Gastrocnemius medialis (tissue), 4 donors: ENCODE data around the gene DNMBP. TPM values are rescaled to one million over a fixed set of nuclear protein-coding genes. Genes with fewer than 3 reads are reported as not detected.

Experiments used
- ATAC-seq, 2 donors: fragments of 150-250 bp; one replicate each; pipeline ENCODE4 v1.9.1; 2016
- DNase-seq, 2 donors: peaks; one replicate each; pipeline ENCODE4 v3.0.0-alpha.2; 2019
- H3K27ac ChIP-seq, 4 donors: fragments of 200-600 bp; sonication (generic); 1 replicate in 1 of 4; 2 replicates in 3 of 4; pipeline ENCODE4 v1.5.1; 2016 to 2018; ENCODE audit warnings: mild to moderate bottlenecking in 2 of 4, moderate library complexity in 1 of 4
- H3K27me3 ChIP-seq, 3 donors: fragments of 200-600 bp; sonication (generic) in 2 of 3; 1 replicate in 1 of 3; 2 replicates in 2 of 3; pipeline versions ENCODE4 v1.5.1 to v1.6.0; 2016 to 2019; ENCODE audit warnings: mild to moderate bottlenecking in 1 of 3, moderate library complexity in 1 of 3
- H3K36me3 ChIP-seq, 2 donors: fragments of 200-600 bp; sonication (generic) in 1 of 2; one replicate each; pipeline ENCODE4 v1.5.1; 2017 to 2018
- H3K4me1 ChIP-seq, 2 donors: fragments of 200-600 bp; sonication (generic) in 1 of 2; one replicate each; pipeline ENCODE4 v1.5.1; 2016 to 2017; ENCODE audit warnings: mild to moderate bottlenecking in 2 of 2
- H3K4me3 ChIP-seq, 4 donors: fragments of 200-600 bp; sonication (generic) in 3 of 4; 1 replicate in 1 of 4; 2 replicates in 3 of 4; pipeline ENCODE4 v1.5.1; 2016 to 2019; ENCODE audit warnings: mild to moderate bottlenecking in 2 of 4
- H3K9me3 ChIP-seq, 3 donors: fragments of 200-600 bp; sonication (generic) in 2 of 3; 1 replicate in 1 of 3; 2 replicates in 2 of 3; pipeline ENCODE4 v1.5.1; 2016 to 2019
- CTCF ChIP-seq, 5 experiments: fragments of 450-650 bp in 3 of 5; fragments of 200-600 bp in 2 of 5; sonication (generic) in 2 of 5; IDR thresholded peaks in 4 of 5; conservative IDR thresholded peaks in 1 of 5; 1 replicate in 4 of 5; 2 replicates in 1 of 5; pipeline ENCODE4 v1.5.1; 2016 to 2019; ENCODE audit warnings: antibody characterized with exemption in 5 of 5, mild to moderate bottlenecking in 3 of 5, moderate library complexity in 3 of 5
- POLR2A ChIP-seq, 2 donors: fragments of 450-650 bp; IDR thresholded peaks; one replicate each; pipeline ENCODE4 v1.6.1; 2017; ENCODE audit warnings: antibody characterized with exemption in 2 of 2, mild to moderate bottlenecking in 2 of 2, moderate library complexity in 2 of 2
- in situ Hi-C, 4 donors: fragments of 200-750 bp; cut with MboI; loops; one replicate each; pipeline versions ENCODE4 v1.15.0 to v1.8.0; 2017; ENCODE audit warnings: low sequenced_read_pairs in 4 of 4
- intact Hi-C: fragments of 100-400 bp; cut with DNase I; formaldehyde crosslinking; loops from one replicate; pipeline ENCODE4 v1.15.1; 2023; ENCODE audit warnings: low total_unique reads
- total RNA-seq, 4 donors: library from RNA; depleted of rRNA; stranded (reverse); fragments of >200 nt; gene quantifications; one replicate each; pipeline versions ENCODE4 v1.1.0 to v1.2.3, GENCODE V29; 2016

The DNMBP gene
- total RNA-seq, 4 donors from 2014 or later: 9.5 to 22.5 (median 15.0) TPM

- Histone ChIP-seq H3K4me1 (peaks cover 30 to 49% of the 10 kb centered on the region in 2 donors), H3K36me3 (no peaks in the 10 kb centered on the region), H3K9me3 (no peaks in the 10 kb centered on the region), H3K27me3 (no peaks in the 10 kb centered on the region), H3K4me3 (peak overlapping the region in 1 of 4 donors; percentile 6), H3K27ac (peak overlapping the region; percentile 15 to 49 (median 42))
- in situ Hi-C loops: no loop called here
- TF ChIP-seq CTCF (IDR thresholded peaks at IDR 0.05 in 4 of 5, conservative IDR thresholded peaks at IDR 0.05 in 1 of 5): no peak
- TF ChIP-seq POLR2A (IDR thresholded peaks at IDR 0.05): no peak
- DNase-seq: peak; percentile 11 to 34
- intact Hi-C loops: no loop called here
- ATAC-seq: peak in 1 of 2 donors; percentile 64
These were observed 82.6 kb downstream of the DNMBP start for GRCh38 chr10:99926925-99927720.

DNA sequence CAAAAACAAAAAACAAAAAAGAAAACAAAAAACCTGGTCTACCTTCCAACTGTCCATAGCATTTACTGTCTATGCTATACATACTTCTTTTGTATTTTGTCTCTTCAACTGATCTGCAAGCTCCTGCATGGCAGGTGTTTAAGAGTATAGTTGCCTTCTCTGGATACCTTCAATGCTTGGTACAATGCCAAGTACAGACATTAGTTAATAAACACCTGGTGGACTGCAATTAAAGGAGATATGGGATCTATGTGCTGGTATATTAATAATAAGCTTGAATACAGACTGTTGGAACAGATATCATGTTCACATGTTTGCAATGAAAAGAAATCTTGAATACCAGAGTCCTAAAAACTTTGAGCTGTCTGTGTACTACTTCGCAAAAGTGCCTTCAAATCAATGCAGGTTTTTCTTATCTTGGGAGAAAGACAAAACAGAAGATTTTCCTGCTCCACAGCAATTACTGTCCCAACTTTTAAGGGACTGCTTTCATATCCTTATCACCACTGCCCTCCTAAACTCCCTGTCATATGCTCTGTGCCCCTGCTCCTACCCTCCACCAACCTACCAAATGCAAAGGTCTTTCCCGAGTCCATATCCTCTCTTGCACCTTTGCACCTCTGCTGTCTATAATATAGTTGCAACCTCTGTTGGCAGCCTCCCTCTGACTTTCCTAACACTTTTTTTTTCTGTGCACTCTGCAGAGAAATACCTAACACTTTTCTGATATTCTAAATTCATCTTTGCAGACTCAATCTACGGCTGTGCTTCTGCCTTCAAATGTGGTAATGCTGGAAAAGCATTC, 85.1 kb downstream of the DNMBP start:
- Histone ChIP-seq H3K27me3 (no peaks in the 10 kb centered on the region), H3K36me3 (no peaks in the 10 kb centered on the region), H3K27ac (no peak overlapping the region), H3K4me1 (peaks cover 32 to 37% of the 10 kb centered on the region in 2 donors), H3K9me3 (no peaks in the 10 kb centered on the region), H3K4me3 (no peak overlapping the region)
- intact Hi-C loops (no loop called here), in situ Hi-C loops (loop anchor here in 1 of 4 donors (25.0 kb wide), 1 partner anchor 88 kb away; the partner anchor contains the start of gene DNMBP)
- ATAC-seq (no peak), DNase-seq (no peak)
- no peak for TF ChIP-seq CTCF (IDR thresholded peaks at IDR 0.05 in 4 of 5, conservative IDR thresholded peaks at IDR 0.05 in 1 of 5)
- no peak for TF ChIP-seq POLR2A (IDR thresholded peaks at IDR 0.05)

DNA sequence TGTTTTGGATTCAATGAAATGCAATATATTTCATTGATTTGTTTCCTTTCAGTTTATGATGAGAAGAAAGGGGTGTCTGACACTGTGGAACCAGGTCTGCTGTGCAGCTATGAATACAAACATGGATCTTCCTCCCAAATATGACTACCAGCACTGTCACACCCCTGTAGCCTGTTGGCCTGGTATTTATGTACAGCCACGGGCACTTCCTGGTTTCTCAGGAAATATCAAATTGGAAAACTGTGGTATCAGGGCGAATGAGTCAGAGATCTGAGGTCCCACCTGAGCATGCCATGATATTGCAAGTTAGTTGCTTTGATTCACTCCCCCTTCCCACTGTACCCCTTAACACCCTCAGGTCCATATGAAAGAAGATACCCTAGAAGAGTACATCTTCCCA, 87.8 kb downstream of the DNMBP start:
- H3K4me3 ChIP-seq: no peak overlapping the region
- DNase-seq: no peak
- no peaks in the 10 kb centered on the region for H3K9me3 ChIP-seq
- in situ Hi-C loops: loop anchor here in 1 of 4 donors (25.0 kb wide), 1 partner anchor 90 kb away; the partner anchor contains the start of gene DNMBP
- peaks cover 34 to 35% of the 10 kb centered on the region in 2 donors for H3K4me1 ChIP-seq
- TF ChIP-seq CTCF (IDR thresholded peaks at IDR 0.05 in 4 of 5, conservative IDR thresholded peaks at IDR 0.05 in 1 of 5): no peak
- TF ChIP-seq POLR2A (IDR thresholded peaks at IDR 0.05): no peak
- no peak for ATAC-seq
- no peak overlapping the region for H3K27ac ChIP-seq
- no peaks in the 10 kb centered on the region for H3K36me3 ChIP-seq
- intact Hi-C loops: no loop called here
- no peaks in the 10 kb centered on the region for H3K27me3 ChIP-seq

- intact Hi-C loops: no loop called here
- in situ Hi-C loops: loop anchor here in 1 of 4 donors (25.0 kb wide), 1 partner anchor 91 kb away; the partner anchor contains the start of gene DNMBP
- DNase-seq (no peak), ATAC-seq (no peak)
- peaks cover 26 to 27% of the 10 kb centered on the region in 2 donors for H3K4me1 ChIP-seq
- no peak overlapping the region for H3K27ac ChIP-seq
- TF ChIP-seq CTCF (IDR thresholded peaks at IDR 0.05 in 4 of 5, conservative IDR thresholded peaks at IDR 0.05 in 1 of 5): no peak
- TF ChIP-seq POLR2A (IDR thresholded peaks at IDR 0.05): no peak
- no peaks in the 10 kb centered on the region for H3K9me3 ChIP-seq
- H3K27me3 ChIP-seq: no peaks in the 10 kb centered on the region
- no peak overlapping the region for H3K4me3 ChIP-seq
- H3K36me3 ChIP-seq: no peaks in the 10 kb centered on the region
These were observed 88.8 kb downstream of the DNMBP start for GRCh38 chr10:99920901-99921300.
